Activated T-helper 1 cell treated with anti-CD3 and anti-CD28 coated beads, Interleukin-12 subunit alpha, Interleukin-12 subunit beta, Interleukin-2, Interleukin-4 antibody, amounts not matched to agents 30 ng/mL and 10 ng/mL and 1 ng/mL, durations not matched to agents 14 hours and 24 hours and 36 hours (primary cell): Measurements from ENCODE around the gene P3H1. TPM values are rescaled to one million over a fixed set of nuclear protein-coding genes. Genes with fewer than 3 reads are reported as not detected.
"Not testable (repeated sequence)": the region's sequence is repeated elsewhere in the genome, so short reads cannot be mapped to it uniquely, and the experiment has no call there.

Source experiments
- DNase-seq: peaks from one replicate; pipeline ENCODE4 v3.0.0; 2021; ENCODE audit warnings: low spot score
- H3K27ac Mint-ChIP-seq: one replicate; pipeline ENCODE4 v1.8.0; 2021; ENCODE audit warnings: mild to moderate bottlenecking, mixed read lengths
- H3K27me3 Mint-ChIP-seq: one replicate; pipeline ENCODE4 v1.8.0; 2022; ENCODE audit warnings: mild to moderate bottlenecking, moderate library complexity, mixed read lengths; ENCODE audit not compliant: insufficient read depth
- H3K36me3 Mint-ChIP-seq: one replicate; pipeline ENCODE4 v1.8.0; 2021; ENCODE audit warnings: low read depth, mixed read lengths
- H3K4me1 Mint-ChIP-seq: one replicate; pipeline ENCODE4 v1.8.0; 2021; ENCODE audit warnings: low read depth, mixed read lengths
- H3K4me3 Mint-ChIP-seq: one replicate; pipeline ENCODE4 v1.8.0; 2021; ENCODE audit warnings: mild to moderate bottlenecking, moderate library complexity, mixed read lengths
- H3K9me3 Mint-ChIP-seq: one replicate; pipeline ENCODE4 v1.8.0; 2021; ENCODE audit warnings: mixed read lengths
- intact Hi-C: fragments of 100-400 bp; cut with micrococcal nuclease; formaldehyde crosslinking; loops from one replicate; pipeline ENCODE4 v1.15.1; 2024
- total RNA-seq: library from RNA; stranded (reverse); gene quantifications from 2 replicates; pipeline ENCODE4 v1.2.3, GENCODE V29; 2022

The P3H1 gene
- total RNA-seq, 1 donor from 2014 or later = 44.9 TPM

- H3K27ac Mint-ChIP-seq = no peak overlapping the region
- intact Hi-C loops = loop anchor here (1.0 kb wide), 1 partner anchor 153 kb away; no protein-coding TSS in a partner anchor
- H3K36me3 Mint-ChIP-seq = no peaks in the 10 kb centered on the region
- no peak overlapping the region for H3K4me3 Mint-ChIP-seq
- no peaks in the 10 kb centered on the region for H3K27me3 Mint-ChIP-seq
- H3K9me3 Mint-ChIP-seq = no peaks in the 10 kb centered on the region
- H3K4me1 Mint-ChIP-seq = peaks cover 5% of the 10 kb centered on the region
- DNase-seq = no peak
These were observed 35.2 kb downstream of the P3H1 start for GRCh38 chr1:42731585-42731984.

GRCh38 chr1:42730988-42731387 is 35.8 kb downstream of the P3H1 start:
- DNase-seq = no peak
- H3K27ac Mint-ChIP-seq = no peak overlapping the region
- intact Hi-C loops = loop anchor here (1.0 kb wide), 1 partner anchor 153 kb away; no protein-coding TSS in a partner anchor
- H3K9me3 Mint-ChIP-seq = no peaks in the 10 kb centered on the region
- H3K27me3 Mint-ChIP-seq = no peaks in the 10 kb centered on the region
- no peak overlapping the region for H3K4me3 Mint-ChIP-seq
- no peaks in the 10 kb centered on the region for H3K36me3 Mint-ChIP-seq
- peaks cover 5% of the 10 kb centered on the region for H3K4me1 Mint-ChIP-seq

DNA sequence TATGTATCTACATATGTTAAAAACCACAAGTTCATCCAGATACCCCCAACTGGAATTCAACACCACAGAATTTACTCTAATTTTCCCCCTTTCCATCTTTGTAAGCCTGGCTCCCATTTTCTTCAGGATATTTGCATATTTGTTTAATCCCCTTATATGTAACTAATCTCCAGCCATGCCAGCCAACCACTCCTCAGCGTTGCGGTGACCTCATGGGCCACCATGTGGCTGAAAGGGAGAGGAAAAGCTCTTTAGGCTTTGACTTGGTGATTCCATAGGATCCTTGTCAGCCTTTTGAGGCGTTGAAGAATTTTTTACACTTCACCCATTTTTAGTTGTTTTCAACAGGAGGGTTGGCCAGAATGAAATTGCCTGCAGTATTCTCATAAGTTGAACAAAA is 36.8 kb downstream of the P3H1 start:
- no peaks in the 10 kb centered on the region for H3K36me3 Mint-ChIP-seq
- intact Hi-C loops = no loop called here
- H3K27ac Mint-ChIP-seq = no peak overlapping the region

DNA sequence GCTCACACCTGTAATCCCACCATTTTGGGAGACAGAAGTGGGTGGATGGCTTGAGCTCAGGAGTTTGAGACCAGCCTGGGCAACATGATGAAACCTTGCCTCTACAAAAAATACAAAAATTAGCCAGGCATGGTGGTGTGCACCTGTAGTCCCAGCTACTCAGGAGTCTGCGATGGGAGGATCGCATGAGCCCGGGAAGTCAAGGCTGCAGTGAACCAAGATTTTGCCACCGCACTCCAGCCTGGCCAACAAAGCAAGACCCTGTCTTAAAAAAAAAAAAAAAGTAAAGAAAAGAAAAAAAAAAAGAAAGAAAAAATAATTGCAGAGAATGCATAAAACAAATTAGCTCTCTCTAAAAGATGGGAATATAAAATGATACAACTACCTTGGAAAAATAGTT is 41.0 kb downstream of the P3H1 start:
- H3K4me1 Mint-ChIP-seq, intact Hi-C loops, H3K9me3 Mint-ChIP-seq, H3K27ac Mint-ChIP-seq, H3K27me3 Mint-ChIP-seq, H3K4me3 Mint-ChIP-seq, H3K36me3 Mint-ChIP-seq, DNase-seq: not testable (repeated sequence)

More for the DNA sequence above, 36.8 kb downstream of the P3H1 start:
- no peak overlapping the region for H3K4me3 Mint-ChIP-seq
- H3K27me3 Mint-ChIP-seq = no peaks in the 10 kb centered on the region
- DNase-seq = no peak
- no peaks in the 10 kb centered on the region for H3K9me3 Mint-ChIP-seq
- H3K4me1 Mint-ChIP-seq = peaks cover 5% of the 10 kb centered on the region

DNA sequence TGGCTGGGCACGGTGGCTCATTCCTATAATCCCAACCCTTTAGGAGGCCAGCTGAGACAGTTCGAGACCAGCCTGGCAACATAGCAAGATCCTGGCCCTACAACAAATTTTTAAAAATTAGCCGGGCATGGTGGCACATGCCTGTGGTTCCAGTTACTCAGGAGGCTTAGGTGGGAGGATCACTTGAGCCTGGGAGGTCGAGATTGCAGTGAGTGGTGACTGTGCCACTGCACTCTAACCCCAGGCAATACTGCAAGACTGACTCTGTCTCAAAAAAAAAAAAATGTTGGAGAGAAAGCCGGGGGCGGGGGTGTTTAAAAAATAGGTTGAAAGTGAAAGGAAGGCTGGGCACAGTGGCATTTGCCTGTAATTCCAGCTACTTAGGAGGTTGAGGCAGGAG is 43.3 kb downstream of the P3H1 start:
- Mint-ChIP-seq H3K36me3 (peaks cover 4% of the 10 kb centered on the region), H3K27me3 (no peaks in the 10 kb centered on the region), H3K27ac (no peak overlapping the region), H3K4me1 (peaks cover 6% of the 10 kb centered on the region), H3K9me3 (no peaks in the 10 kb centered on the region), H3K4me3 (no peak overlapping the region)
- intact Hi-C loops = no loop called here
- DNase-seq = no peak

DNA sequence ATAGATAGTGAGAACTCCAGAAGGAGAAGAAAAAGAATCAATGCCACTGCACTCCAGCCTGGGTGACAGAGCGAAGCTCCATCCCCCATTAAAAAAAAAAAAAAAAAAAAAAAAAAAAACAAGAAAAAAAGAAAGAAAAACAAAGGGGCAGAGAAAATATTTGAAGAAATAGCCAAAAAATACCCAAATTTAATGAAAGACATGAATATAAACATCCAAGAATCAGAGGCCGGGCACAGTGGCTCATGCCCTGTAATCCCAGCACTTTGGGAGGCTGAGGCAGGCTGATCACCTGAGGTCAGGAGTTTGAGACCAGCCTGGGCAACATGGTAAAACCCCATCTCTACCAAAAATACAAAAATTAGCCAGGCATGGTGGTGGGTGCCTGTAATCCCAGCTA is 44.4 kb downstream of the P3H1 start:
- intact Hi-C loops, DNase-seq, H3K9me3 Mint-ChIP-seq, H3K27me3 Mint-ChIP-seq, H3K27ac Mint-ChIP-seq, H3K4me3 Mint-ChIP-seq, H3K36me3 Mint-ChIP-seq, H3K4me1 Mint-ChIP-seq: not testable (repeated sequence)

- Mint-ChIP-seq H3K4me3 (no peak overlapping the region), H3K27me3 (no peaks in the 10 kb centered on the region), H3K36me3 (peaks cover 14% of the 10 kb centered on the region), H3K27ac (no peak overlapping the region), H3K9me3 (no peaks in the 10 kb centered on the region), H3K4me1 (peaks cover 6% of the 10 kb centered on the region)
- intact Hi-C loops = no loop called here
- no peak for DNase-seq
These were observed 44.9 kb downstream of the P3H1 start for GRCh38 chr1:42721926-42722325.

DNA sequence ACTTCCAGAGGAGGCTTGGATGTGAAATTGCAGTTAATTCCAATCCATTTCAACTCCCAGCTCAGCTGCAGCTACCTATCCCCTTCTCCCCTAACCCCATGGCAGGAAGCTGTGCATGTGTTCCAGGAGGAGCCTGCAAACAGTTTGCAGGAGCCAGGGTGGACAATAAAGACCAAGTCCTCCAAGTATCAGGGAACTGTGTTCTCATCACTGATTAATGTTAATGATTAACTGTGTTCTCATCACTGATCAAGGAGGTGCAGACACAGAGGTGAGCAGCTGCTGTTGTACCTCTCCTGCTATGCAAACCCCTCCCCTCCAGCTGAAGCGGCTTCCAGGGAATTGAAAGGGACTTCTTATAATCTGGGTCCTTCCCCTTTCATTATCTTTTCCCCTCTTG is 46.0 kb downstream of the P3H1 start:
- Mint-ChIP-seq H3K4me3 (no peak overlapping the region), H3K27me3 (no peaks in the 10 kb centered on the region), H3K9me3 (peaks cover 4% of the 10 kb centered on the region), H3K27ac (no peak overlapping the region), H3K4me1 (peaks cover 6% of the 10 kb centered on the region), H3K36me3 (peaks cover 22% of the 10 kb centered on the region)
- intact Hi-C loops = no loop called here
- DNase-seq = no peak

- H3K27me3 Mint-ChIP-seq, intact Hi-C loops: not testable (repeated sequence)
- peaks cover 36% of the 10 kb centered on the region for H3K9me3 Mint-ChIP-seq
These were observed 52.4 kb downstream of the P3H1 start for GRCh38 chr1:42714441-42714840.

DNA sequence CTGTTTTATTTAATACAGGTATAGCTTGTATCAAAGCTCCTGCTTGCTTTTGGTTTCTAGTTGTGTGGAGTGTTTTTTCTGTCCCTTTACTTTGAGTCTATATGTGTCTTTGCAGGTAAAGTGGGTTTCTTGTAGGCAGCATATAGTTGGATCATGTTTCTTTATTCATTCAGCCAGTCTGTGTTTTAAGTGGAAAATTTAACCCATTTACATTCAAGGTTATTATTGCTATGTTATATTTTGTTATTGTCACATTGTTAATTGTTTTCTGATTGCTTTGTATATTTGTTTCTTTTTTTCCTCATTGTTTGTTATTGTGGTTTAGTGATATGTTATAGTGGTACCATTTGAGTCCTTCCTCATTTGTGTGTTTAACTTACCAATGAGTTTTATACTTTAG is 53.5 kb downstream of the P3H1 start:
- H3K27ac Mint-ChIP-seq = no peak overlapping the region
- intact Hi-C loops = no loop called here
- no peak for DNase-seq
- peaks cover 38% of the 10 kb centered on the region for H3K9me3 Mint-ChIP-seq
- peaks cover 66% of the 10 kb centered on the region for H3K36me3 Mint-ChIP-seq
- H3K27me3 Mint-ChIP-seq = no peaks in the 10 kb centered on the region
- no peaks in the 10 kb centered on the region for H3K4me1 Mint-ChIP-seq
- no peak overlapping the region for H3K4me3 Mint-ChIP-seq

More at GRCh38 chr1:42714441-42714840, 52.4 kb downstream of the P3H1 start:
- DNase-seq, H3K4me3 Mint-ChIP-seq, H3K27ac Mint-ChIP-seq, H3K4me1 Mint-ChIP-seq: not testable (repeated sequence)
- peaks cover 62% of the 10 kb centered on the region for H3K36me3 Mint-ChIP-seq

DNA sequence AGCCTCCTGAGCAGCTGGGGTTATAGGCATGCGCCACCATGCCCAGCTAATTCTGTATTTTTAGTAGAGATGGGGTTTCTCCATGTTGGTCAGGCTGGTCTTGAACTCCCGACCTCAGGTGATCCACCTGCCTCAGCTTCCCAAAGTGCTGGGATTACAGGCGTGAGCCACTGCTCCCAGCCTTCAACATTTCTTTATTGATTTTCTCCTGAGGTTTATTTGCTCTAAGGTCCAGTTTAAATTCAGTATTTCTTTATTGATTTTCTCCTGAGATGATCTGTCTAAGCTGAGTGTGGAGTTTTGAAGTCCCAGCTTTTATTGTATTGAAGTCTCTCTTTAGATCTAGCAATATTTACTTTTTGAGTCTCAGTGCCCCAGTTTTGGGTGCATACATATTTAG is 54.0 kb downstream of the P3H1 start:
- intact Hi-C loops, H3K4me1 Mint-ChIP-seq, DNase-seq, H3K27me3 Mint-ChIP-seq, H3K27ac Mint-ChIP-seq, H3K4me3 Mint-ChIP-seq: not testable (repeated sequence)
- Mint-ChIP-seq H3K36me3 (peaks cover 68% of the 10 kb centered on the region), H3K9me3 (peaks cover 38% of the 10 kb centered on the region)

DNA sequence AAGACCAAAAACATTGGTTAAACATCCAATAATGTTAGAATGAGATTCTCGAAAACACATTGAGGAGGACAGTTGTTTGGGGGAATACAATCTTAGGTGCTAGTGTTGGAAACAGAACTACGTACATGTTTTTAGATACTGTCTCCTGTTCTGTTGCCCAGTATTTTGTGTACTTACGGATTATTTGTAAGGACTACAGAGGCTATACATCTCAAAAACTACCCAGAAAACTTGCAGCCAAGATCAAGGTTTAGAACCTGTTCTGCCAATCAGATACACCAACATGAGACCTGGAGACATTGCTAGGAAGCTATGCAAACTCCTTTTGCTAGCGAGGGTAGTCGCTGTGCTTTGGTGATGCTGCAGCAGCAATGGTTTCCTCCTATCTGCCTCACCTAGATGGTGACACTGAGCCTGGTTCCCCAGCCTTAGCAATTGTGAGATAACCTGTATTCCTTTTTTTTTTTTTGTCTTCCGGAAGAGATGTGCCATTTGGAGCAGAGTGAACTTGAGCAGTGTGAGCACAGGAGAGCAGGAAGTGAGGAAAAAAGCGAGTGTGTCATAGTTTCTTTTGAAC is 62.9 kb downstream of the P3H1 start:
- H3K27ac Mint-ChIP-seq = no peak overlapping the region
- peaks cover 13% of the 10 kb centered on the region for H3K4me1 Mint-ChIP-seq
- intact Hi-C loops = no loop called here
- no peaks in the 10 kb centered on the region for H3K27me3 Mint-ChIP-seq
- peaks cover 71% of the 10 kb centered on the region for H3K36me3 Mint-ChIP-seq
- no peak overlapping the region for H3K4me3 Mint-ChIP-seq
- DNase-seq = no peak
- no peaks in the 10 kb centered on the region for H3K9me3 Mint-ChIP-seq

DNA sequence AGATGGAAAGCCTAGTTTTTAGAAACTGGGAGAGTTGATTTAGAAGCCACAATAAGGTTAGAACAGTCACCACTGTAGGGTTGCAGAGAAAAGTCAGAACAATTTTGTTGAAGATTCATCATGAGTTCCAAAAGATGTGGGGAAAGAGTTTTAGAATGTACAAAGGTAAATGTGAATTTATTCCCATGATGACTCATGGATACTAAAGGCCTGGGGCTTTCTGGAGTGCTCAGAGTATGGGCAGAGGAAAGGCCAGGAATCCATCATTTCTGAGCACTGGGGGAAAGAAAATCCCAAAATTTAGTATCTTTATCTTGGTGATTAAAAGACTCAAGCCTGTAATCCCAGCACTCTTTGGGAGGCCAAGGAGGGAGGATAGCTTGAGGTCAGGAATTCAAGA is 66.8 kb downstream of the P3H1 start:
- DNase-seq = no peak
- Mint-ChIP-seq H3K9me3 (no peaks in the 10 kb centered on the region), H3K27me3 (no peaks in the 10 kb centered on the region), H3K27ac (no peak overlapping the region), H3K4me3 (no peak overlapping the region), H3K4me1 (peaks cover 35% of the 10 kb centered on the region), H3K36me3 (peaks cover 87% of the 10 kb centered on the region)
- intact Hi-C loops = no loop called here
